Uterus (tissue), 4 donors: ENCODE measurements around the gene SUPT20HL2. TPM values are rescaled to one million over a fixed set of nuclear protein-coding genes. Genes with fewer than 3 reads are reported as not detected.

Experiments used
- DNase-seq, 2 donors: peaks; one replicate each; pipeline ENCODE4 v3.0.0-alpha.2; 2019 to 2020
- H3K27ac ChIP-seq, 2 donors: fragments of 200-600 bp; sonication (generic); 1 replicate in 1 of 2; 2 replicates in 1 of 2; pipeline ENCODE4 v1.5.1; 2016 to 2018
- H3K27me3 ChIP-seq, 2 donors: fragments of 200-600 bp; sonication (generic); one replicate each; pipeline ENCODE4 v1.5.1; 2018 to 2019; ENCODE audit warnings: control low read depth in 1 of 2
- H3K36me3 ChIP-seq, 2 donors: fragments of 200-600 bp; sonication (generic); one replicate each; pipeline ENCODE4 v1.5.1; 2019; ENCODE audit warnings: control low read depth in 1 of 2
- H3K4me1 ChIP-seq, 2 donors: fragments of 200-600 bp; sonication (generic); one replicate each; pipeline ENCODE4 v1.5.1; 2018 to 2019; ENCODE audit warnings: control low read depth in 1 of 2
- H3K4me3 ChIP-seq, 2 donors: fragments of 200-600 bp; sonication (generic); 1 replicate in 1 of 2; 2 replicates in 1 of 2; pipeline ENCODE4 v1.5.1; 2018 to 2019; ENCODE audit warnings: mild to moderate bottlenecking in 1 of 2
- H3K9me3 ChIP-seq, 2 donors: fragments of 200-600 bp; sonication (generic); one replicate each; pipeline ENCODE4 v1.5.1; 2019; ENCODE audit warnings: control low read depth in 1 of 2
- CTCF ChIP-seq, 4 experiments: fragments of 200-600 bp in 2 of 4; fragments of 450-650 bp in 2 of 4; sonication (generic) in 2 of 4; IDR thresholded peaks; one replicate each; pipeline ENCODE4 v1.5.1; 2016 to 2019; ENCODE audit warnings: antibody characterized with exemption in 4 of 4, mild to moderate bottlenecking in 2 of 4, moderate library complexity in 1 of 4
- POLR2A ChIP-seq, 2 donors: fragments of 450-650 bp; IDR thresholded peaks; one replicate each; pipeline ENCODE4 v1.6.1; 2016; ENCODE audit warnings: antibody characterized with exemption in 2 of 2, mild to moderate bottlenecking in 1 of 2, moderate library complexity in 1 of 2
- intact Hi-C: fragments of 100-400 bp; cut with DNase I; formaldehyde crosslinking; loops from one replicate; pipeline ENCODE4 v1.15.1; 2023; ENCODE audit warnings: low total_unique reads
- total RNA-seq, 4 donors: library from RNA; depleted of rRNA in 3 of 4; stranded (reverse); fragments of >200 nt in 3 of 4; gene quantifications; one replicate each; pipeline versions ENCODE4 v1.1.0 to v1.2.4, GENCODE V29; 2014 to 2023
- donor health status: DM: yes; HTN: yes; CAD: no.

SUPT20HL2 gene
- total RNA-seq, 4 donors from 2014 or later = 1.2 TPM; not detected in 3

- H3K4me3 ChIP-seq = no peak overlapping the region
- H3K36me3 ChIP-seq = no peaks in the 10 kb centered on the region
- H3K9me3 ChIP-seq = no peaks in the 10 kb centered on the region
- intact Hi-C loops = no loop called here
- no peak overlapping the region for H3K27ac ChIP-seq
- DNase-seq = no peak
- H3K4me1 ChIP-seq = no peaks in the 10 kb centered on the region
- TF ChIP-seq CTCF (IDR thresholded peaks at IDR 0.05) (no peak), POLR2A (IDR thresholded peaks at IDR 0.05) (no peak)
- peaks cover 0 to 3% of the 10 kb centered on the region in 2 donors for H3K27me3 ChIP-seq
Measured at GRCh38 chrX:24339911-24340310, 26.0 kb upstream of the SUPT20HL2 start.

- H3K27me3 ChIP-seq = peaks cover 0 to 3% of the 10 kb centered on the region in 2 donors
- H3K9me3 ChIP-seq = no peaks in the 10 kb centered on the region
- no peak overlapping the region for H3K27ac ChIP-seq
- DNase-seq = no peak
- TF ChIP-seq CTCF (IDR thresholded peaks at IDR 0.05) = no peak
- no peak for TF ChIP-seq POLR2A (IDR thresholded peaks at IDR 0.05)
- intact Hi-C loops = no loop called here
- H3K4me1 ChIP-seq = no peaks in the 10 kb centered on the region
- no peak overlapping the region for H3K4me3 ChIP-seq
- H3K36me3 ChIP-seq = no peaks in the 10 kb centered on the region
Measured at GRCh38 chrX:24335871-24336270, 22.0 kb upstream of the SUPT20HL2 start.

- no peaks in the 10 kb centered on the region for H3K36me3 ChIP-seq
- H3K27ac ChIP-seq = no peak overlapping the region
- H3K4me3 ChIP-seq = no peak overlapping the region
- intact Hi-C loops = no loop called here
- TF ChIP-seq CTCF (IDR thresholded peaks at IDR 0.05) = no peak
- TF ChIP-seq POLR2A (IDR thresholded peaks at IDR 0.05) = no peak
- H3K27me3 ChIP-seq = no peaks in the 10 kb centered on the region
- no peaks in the 10 kb centered on the region for H3K9me3 ChIP-seq
- DNase-seq = no peak
- no peaks in the 10 kb centered on the region for H3K4me1 ChIP-seq
Measured at GRCh38 chrX:24334461-24334860, 20.6 kb upstream of the SUPT20HL2 start.

- intact Hi-C loops = no loop called here
- no peaks in the 10 kb centered on the region for H3K4me1 ChIP-seq
- H3K27ac ChIP-seq = peak overlapping the region in 1 of 2 donors; percentile 11
- no peak for DNase-seq
- H3K4me3 ChIP-seq = no peak overlapping the region
- no peaks in the 10 kb centered on the region for H3K36me3 ChIP-seq
- no peak for TF ChIP-seq POLR2A (IDR thresholded peaks at IDR 0.05)
- TF ChIP-seq CTCF (IDR thresholded peaks at IDR 0.05) = no peak
- no peaks in the 10 kb centered on the region for H3K9me3 ChIP-seq
- H3K27me3 ChIP-seq = no peaks in the 10 kb centered on the region
Measured at GRCh38 chrX:24333371-24333770, 19.5 kb upstream of the SUPT20HL2 start.

GRCh38 chrX:24332878-24333277, 19.0 kb upstream of the SUPT20HL2 start:
- Histone ChIP-seq H3K4me1 (no peaks in the 10 kb centered on the region), H3K9me3 (no peaks in the 10 kb centered on the region), H3K36me3 (no peaks in the 10 kb centered on the region), H3K27ac (peak overlapping the region in 1 of 2 donors; percentile 11), H3K4me3 (no peak overlapping the region), H3K27me3 (no peaks in the 10 kb centered on the region)
- no peak for DNase-seq
- no peak for TF ChIP-seq CTCF (IDR thresholded peaks at IDR 0.05)
- TF ChIP-seq POLR2A (IDR thresholded peaks at IDR 0.05) = no peak
- intact Hi-C loops = no loop called here
